SH-SY5Y (cell line): Measurements from ENCODE around the gene OR10A3.

Source experiments
- GATA2 ChIP-seq: IDR thresholded peaks from 2 replicates; pipeline ENCODE4 v1.6.1; 2011; ENCODE audit warnings: mild to moderate bottlenecking, low read depth, low read length
- GATA3 ChIP-seq: IDR thresholded peaks from 2 replicates; pipeline ENCODE4 v1.6.1; 2011; ENCODE audit warnings: low read depth, mild to moderate bottlenecking, low read length, moderate library complexity

DNA sequence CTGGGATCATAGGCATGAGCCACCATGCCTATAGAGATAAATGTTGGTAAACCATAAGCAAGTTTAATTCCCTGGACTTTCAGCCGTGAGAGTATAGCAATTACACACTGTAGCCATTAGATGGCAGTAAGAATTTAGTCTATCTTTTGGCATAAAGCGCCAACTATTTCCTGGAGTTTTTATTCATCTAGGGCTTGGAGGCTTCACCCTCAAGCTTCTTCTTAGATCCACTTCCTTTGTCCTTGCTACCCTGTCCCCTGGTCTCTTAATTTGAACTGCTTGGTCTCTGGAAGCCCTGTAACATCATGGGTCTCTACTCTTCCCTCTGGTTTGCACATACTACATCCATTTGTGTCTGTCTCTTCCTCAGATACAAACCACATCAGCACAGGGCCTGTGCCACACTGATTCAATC lies 48.7 kb downstream of the OR10A3 start:
- no peak for TF ChIP-seq GATA3
- TF ChIP-seq GATA2 = no peak
